Fibroblast of peridontal ligament (primary cell): ENCODE measurements around the gene TCF25.
A peak's percentile ranks its signal among the peaks of the same experiment; 100 is the strongest.
"Not testable (repeated sequence)": the region's sequence is repeated elsewhere in the genome, so short reads cannot be mapped to it uniquely, and the experiment has no call there.

Experiments
- DNase-seq: peaks from one replicate; pipeline ENCODE4 v3.0.0-alpha.2; 2010; ENCODE audit errors: extremely low read depth

The TCF25 gene

GRCh38 chr16:89845417-89845816 lies 28.0 kb upstream of the TCF25 start:
- no peak for DNase-seq

- DNase-seq: no peak
Observed at GRCh38 chr16:89847051-89847939, 26.1 kb upstream of the TCF25 start.

DNA sequence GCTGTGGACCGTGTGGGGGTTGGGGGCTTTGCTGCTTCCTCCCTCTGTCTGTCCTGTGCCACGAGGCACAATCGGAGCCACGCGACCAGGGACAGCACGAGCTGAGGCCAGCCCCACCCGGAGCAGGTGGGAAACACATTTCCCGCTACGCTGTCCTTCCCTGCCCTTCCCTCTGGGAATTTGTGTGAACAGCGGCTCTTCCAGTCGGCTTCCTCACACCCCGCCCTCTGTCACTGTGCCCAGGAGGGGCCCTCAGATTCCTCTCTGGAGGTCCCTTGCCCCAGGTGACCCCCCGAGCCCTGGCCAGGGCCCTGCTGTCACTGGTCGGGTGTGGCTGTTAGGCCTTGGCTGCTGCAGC lies 25.5 kb upstream of the TCF25 start:
- no peak for DNase-seq

GRCh38 chr16:89848974-89849373 lies 24.4 kb upstream of the TCF25 start:
- DNase-seq: no peak

DNA sequence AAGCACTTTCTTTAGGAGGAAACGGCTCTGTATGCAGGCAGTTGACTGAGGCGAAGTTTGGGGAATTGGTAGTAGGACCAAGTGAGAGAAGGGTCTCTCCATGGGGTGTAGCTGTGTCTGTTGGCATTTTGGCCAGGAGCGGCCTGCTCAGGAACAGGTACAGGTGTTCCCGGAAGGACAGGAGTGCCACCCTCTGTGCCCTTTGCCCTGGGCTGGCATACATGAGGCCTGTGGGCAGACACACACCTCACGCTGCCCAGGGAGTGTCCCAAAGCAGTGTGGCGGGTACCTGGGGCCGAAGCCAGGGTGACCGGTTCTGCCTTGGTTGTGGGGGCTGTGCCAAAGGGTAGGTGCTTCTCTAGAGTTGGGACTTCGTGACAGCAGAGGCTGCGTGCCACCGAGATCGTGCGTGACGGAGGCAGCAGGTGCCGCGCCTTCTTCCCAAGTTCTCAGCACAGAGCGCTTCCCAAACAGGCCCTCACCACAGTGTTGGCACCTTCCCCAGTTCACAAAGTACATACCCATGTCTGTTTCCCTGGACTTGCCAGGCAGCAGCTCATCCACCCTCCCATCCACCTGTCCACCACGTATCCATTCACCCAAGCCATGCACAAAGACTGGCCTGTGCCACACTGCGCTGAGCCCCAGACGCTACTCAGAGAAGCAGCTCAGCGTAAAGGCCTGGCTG lies 19.9 kb upstream of the TCF25 start:
- no peak for DNase-seq

GRCh38 chr16:89855301-89855945 lies 18.0 kb upstream of the TCF25 start:
- DNase-seq: no peak

GRCh38 chr16:89855986-89856385 lies 17.4 kb upstream of the TCF25 start:
- no peak for DNase-seq

GRCh38 chr16:89858973-89859614 lies 14.3 kb upstream of the TCF25 start:
- DNase-seq: no peak

DNA sequence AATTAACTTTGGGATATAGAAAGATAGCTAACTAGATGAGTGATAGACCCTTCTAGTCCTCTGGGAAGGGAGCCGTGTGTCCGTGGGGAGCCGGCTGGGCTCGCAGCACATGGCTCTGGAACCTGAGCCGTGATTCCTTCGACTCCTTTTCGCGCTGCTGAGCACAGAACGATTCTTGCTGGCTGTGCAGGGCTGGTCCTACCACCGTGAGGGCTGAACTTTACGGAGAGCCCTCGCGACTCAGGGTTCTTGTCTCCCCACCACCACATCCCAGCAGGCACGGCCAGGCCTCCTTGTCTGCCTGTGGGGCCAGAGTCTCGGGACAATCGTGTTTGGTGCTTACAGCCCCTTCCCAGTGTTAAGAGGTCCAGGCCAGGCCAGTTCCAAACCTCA lies 13.8 kb upstream of the TCF25 start:
- DNase-seq: no peak

DNA sequence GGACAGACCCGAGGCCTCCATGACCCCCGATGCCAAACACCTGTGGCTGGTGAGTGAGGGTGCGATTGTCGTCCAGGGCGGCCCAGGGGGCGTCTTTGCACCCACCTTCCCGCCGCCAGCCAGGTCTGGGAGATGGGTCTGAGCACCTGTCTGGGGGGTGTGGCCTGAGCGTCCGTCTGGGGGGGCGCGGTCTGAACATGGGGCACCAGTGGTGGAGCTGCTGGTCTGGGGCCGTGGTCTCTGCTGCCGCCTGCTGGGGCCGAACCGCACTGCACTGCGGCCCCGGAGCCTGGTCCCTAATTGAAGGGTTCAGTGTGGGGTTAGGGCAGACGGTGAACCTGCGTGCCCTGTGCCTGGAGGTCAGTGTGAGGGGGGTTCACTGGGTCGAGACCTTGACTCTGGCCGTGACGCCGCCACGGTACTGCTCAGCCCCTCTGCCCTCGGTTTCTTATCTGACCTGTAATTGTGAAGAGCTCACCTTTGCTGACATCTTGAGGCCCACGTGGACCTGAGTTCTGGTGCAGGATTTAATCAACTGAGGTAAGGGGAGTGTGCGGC lies 12.6 kb upstream of the TCF25 start:
- peak; percentile 19 for DNase-seq

DNA sequence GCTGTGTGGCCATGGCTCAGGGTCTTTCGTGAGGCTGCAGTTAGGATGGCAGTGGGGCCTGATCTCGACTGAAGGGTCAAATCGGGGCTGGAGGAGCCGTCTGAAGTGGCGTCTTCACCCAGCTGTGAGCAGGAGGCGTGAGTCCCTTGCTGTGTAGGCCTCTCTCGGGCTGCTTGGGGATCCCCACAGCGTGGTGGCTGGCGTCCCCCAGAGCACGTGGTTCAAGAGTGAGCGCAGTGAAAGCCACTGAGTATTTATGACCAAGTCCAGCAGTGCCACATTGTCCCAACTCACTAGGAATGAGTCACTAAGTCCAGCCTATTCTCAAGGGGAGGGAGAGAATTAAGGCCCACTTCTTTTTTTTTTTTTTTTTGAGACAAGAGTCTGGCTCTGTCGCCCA lies 11.7 kb upstream of the TCF25 start:
- DNase-seq: no peak

GRCh38 chr16:89862732-89863131 lies 10.7 kb upstream of the TCF25 start:
- no peak for DNase-seq

DNA sequence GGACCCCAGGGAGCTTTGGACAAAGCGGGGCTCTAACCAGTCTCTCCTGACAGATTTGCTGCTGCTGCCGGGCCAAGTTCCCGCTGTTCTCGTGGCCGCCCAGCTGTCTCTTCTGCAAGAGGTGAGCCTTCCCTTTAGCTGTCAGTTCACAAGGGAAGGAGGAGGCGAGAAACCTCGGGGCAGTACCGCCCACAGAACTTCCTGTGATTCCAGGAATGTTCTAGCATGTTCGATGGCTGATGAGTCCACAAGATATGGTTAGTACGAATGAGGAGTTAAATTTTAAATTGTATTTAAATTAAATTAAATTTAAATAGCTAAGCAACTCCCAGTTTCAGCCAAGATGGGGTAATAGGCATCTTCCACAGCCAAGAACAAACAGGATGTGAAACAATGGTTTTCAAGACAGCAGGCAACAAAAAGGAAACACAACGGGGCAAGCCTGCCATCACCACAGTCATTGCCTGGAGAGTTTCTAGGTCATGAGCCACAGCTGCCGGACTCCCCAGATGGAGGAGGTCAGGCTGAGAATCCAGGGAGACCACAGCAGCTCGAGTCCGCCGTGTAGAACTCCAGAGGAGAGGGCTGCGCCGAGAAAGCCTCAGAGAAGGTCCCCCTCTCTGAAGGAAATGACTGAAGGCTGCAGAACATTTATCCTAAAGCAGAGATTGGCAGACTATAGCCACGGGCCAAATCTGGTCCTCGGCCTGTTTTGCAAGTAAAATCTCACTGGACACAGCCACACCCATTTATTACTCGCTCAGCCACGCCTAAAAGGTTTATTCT lies 9.5 kb upstream of the TCF25 start:
- DNase-seq: peak; percentile 14

GRCh38 chr16:89864527-89864820 lies 8.9 kb upstream of the TCF25 start:
- DNase-seq: no peak

GRCh38 chr16:89867918-89868317 lies 5.5 kb upstream of the TCF25 start:
- no peak for DNase-seq

DNA sequence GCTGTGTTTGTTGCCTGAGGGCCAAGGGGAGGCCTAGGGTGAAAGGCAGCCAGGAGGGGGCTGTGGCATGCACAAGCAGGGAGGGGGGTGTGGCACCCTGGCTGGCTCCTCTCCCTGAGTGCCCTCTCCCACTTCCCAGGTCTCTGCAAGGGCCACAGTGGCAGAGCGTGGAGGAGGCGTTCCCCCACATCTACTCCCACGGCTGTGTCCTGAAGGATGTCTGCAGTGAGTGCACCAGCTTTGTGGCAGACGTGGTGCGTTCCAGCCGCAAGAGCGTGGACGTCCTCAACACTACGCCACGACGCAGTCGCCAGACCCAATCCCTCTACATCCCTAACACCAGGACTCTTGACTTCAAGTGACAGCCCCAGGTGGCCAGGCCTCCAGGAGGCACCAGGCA lies 3.5 kb upstream of the TCF25 start:
- no peak for DNase-seq

- no peak for DNase-seq
Observed at GRCh38 chr16:89870440-89870839, 3.0 kb upstream of the TCF25 start.

- DNase-seq: no peak
Observed at GRCh38 chr16:89871895-89872294, 1.5 kb upstream of the TCF25 start.

DNA sequence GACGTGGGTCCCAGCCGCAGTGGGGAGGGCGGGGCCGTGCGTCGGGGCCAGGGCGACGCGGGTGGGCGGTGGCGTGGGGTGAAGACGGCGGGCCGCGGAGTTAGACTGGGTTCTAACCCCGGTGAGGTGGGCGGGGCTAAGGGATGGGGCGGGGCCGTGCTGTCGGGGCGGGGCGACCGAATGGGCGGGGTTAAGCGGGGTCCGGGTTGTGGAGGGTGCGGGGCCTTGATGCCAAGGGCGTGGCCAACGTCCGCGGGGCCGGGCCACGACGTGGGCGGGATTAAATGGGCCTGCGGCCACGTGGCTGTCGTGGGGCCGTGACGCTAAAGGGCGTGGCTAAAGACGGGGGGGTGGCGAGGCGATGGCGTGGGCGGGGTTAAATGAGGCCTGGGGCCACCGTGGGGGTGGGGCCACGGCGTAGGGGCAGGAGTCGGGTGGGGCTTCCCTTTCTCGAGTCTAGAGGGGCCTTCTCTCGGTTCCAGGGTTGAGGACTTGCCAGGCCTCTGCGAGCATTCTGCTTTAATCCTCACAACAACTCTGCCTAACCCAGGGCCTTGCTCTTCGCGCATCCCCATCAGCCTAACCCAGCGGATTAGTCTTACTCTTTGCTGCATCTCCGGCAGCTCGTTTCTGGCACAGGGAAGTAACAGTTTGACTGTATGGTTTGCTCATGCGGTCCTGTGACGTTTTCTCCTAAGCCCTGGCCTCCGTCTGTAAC lies 739 bp downstream of the TCF25 start:
- peak; percentile 95 for DNase-seq

DNA sequence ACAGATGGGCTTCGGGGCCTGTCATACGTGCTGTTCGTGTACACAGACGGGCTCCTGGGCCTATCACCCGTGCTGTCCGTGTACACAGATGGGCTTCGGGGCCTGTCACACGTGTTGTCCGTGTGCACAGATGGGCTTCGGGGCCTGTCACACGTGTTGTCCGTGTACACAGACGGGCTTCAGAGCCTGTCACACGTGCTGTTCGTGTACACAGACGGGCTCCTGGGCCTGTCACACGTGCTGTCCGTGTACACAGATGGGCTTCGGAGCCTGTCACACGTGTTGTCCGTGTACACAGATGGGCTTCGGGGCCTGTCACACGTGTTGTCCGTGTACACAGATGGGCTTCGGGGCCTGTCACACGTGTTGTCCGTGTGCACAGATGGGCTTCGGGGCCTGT lies 5.7 kb downstream of the TCF25 start:
- not testable (repeated sequence) for DNase-seq
